Liver (tissue), 9 donors: Measurements from ENCODE around the gene CAPN2. TPM values are rescaled to one million over a fixed set of nuclear protein-coding genes. Genes with fewer than 3 reads are reported as not detected.

ENCODE experiments used
- DNase-seq: peaks from one replicate; pipeline ENCODE4 v3.0.0-alpha.2; 2017; ENCODE audit warnings: low spot score
- H3K27ac ChIP-seq, 2 donors: one replicate each; pipeline ENCODE4 v1.7.0; 2013; ENCODE audit warnings: inconsistent platforms in 2 of 2, low read length in 2 of 2, control low read depth in 1 of 2, low read depth in 1 of 2, mild to moderate bottlenecking in 1 of 2
- H3K27me3 ChIP-seq, 4 donors: one replicate each; pipeline versions ENCODE4 v1.6.1 to v1.7.0; 2013; ENCODE audit warnings: low read length in 3 of 4, inconsistent platforms in 1 of 4, mild to moderate bottlenecking in 1 of 4, moderate library complexity in 1 of 4; ENCODE audit not compliant: control insufficient read depth in 4 of 4, insufficient read depth in 4 of 4
- H3K36me3 ChIP-seq, 4 donors: one replicate each; pipeline versions ENCODE4 v1.6.1 to v1.7.0; 2013; ENCODE audit warnings: low read length in 3 of 4, mild to moderate bottlenecking in 3 of 4, low read depth in 1 of 4, moderate library complexity in 1 of 4; ENCODE audit not compliant: control insufficient read depth in 4 of 4, insufficient read depth in 3 of 4
- H3K4me1 ChIP-seq, 4 donors: one replicate each; pipeline versions ENCODE4 v1.6.1 to v1.7.0; 2013; ENCODE audit warnings: low read length in 3 of 4, mild to moderate bottlenecking in 3 of 4, moderate library complexity in 1 of 4; ENCODE audit not compliant: control insufficient read depth in 4 of 4, insufficient read depth in 4 of 4
- H3K4me3 ChIP-seq, 3 donors: one replicate each; pipeline versions ENCODE4 v1.6.1 to v1.7.0; 2013; ENCODE audit warnings: low read length in 3 of 3, control low read depth in 1 of 3, low read depth in 1 of 3, mild to moderate bottlenecking in 1 of 3
- H3K9ac ChIP-seq, 2 donors: one replicate each; pipeline ENCODE4 v1.7.0; 2013; ENCODE audit warnings: low read length in 2 of 2, mild to moderate bottlenecking in 2 of 2, moderate library complexity in 2 of 2, control low read depth in 1 of 2, low read depth in 1 of 2
- H3K9me3 ChIP-seq, 4 donors: one replicate each; pipeline versions ENCODE4 v1.6.1 to v1.7.0; 2013; ENCODE audit warnings: low read length in 3 of 4; ENCODE audit not compliant: control insufficient read depth in 4 of 4
- CTCF ChIP-seq: fragments of 150-350 bp; IDR thresholded peaks from 2 replicates; pipeline ENCODE4 v1.5.1; 2017; ENCODE audit warnings: improper control_type of control experiment, low read depth, low read length; ENCODE audit not compliant: missing input control
- FOXA1 ChIP-seq: IDR thresholded peaks from 2 replicates; pipeline ENCODE4 v1.6.1; 2016; ENCODE audit warnings: antibody characterized with exemption
- GABPA ChIP-seq, 2 donors: IDR thresholded peaks in 1 of 2; conservative IDR thresholded peaks in 1 of 2; 2 replicates each; pipeline ENCODE4 v1.6.1; 2016; ENCODE audit warnings: antibody characterized with exemption in 2 of 2, mild to moderate bottlenecking in 1 of 2, moderate library complexity in 1 of 2
- HNF4A ChIP-seq, 2 donors: conservative IDR thresholded peaks; 2 replicates each; pipeline ENCODE4 v1.6.1; 2016; ENCODE audit warnings: antibody characterized with exemption in 2 of 2, mild to moderate bottlenecking in 2 of 2
- HNF4G ChIP-seq: IDR thresholded peaks from 2 replicates; pipeline ENCODE4 v1.6.1; 2016; ENCODE audit warnings: antibody characterized with exemption
- JUND ChIP-seq, 2 donors: IDR thresholded peaks; 2 replicates each; pipeline ENCODE4 v1.6.1; 2016; ENCODE audit warnings: antibody characterized with exemption in 2 of 2
- MAX ChIP-seq: IDR thresholded peaks from 2 replicates; pipeline ENCODE4 v1.6.1; 2016; ENCODE audit warnings: antibody characterized with exemption
- NR2F2 ChIP-seq: IDR thresholded peaks from 2 replicates; pipeline ENCODE4 v1.6.1; 2016; ENCODE audit warnings: antibody characterized with exemption
- RAD21 ChIP-seq, 2 donors: IDR thresholded peaks; 2 replicates each; pipeline ENCODE4 v1.6.1; 2016; ENCODE audit warnings: antibody characterized with exemption in 2 of 2, mild to moderate bottlenecking in 2 of 2
- RXRA ChIP-seq, 2 donors: IDR thresholded peaks; 2 replicates each; pipeline ENCODE4 v1.6.1; 2017 to 2018; ENCODE audit warnings: antibody characterized with exemption in 2 of 2, mild to moderate bottlenecking in 1 of 2
- SP1 ChIP-seq: IDR thresholded peaks from 2 replicates; pipeline ENCODE4 v1.6.1; 2018; ENCODE audit warnings: antibody characterized with exemption, mild to moderate bottlenecking
- YY1 ChIP-seq: IDR thresholded peaks from 2 replicates; pipeline ENCODE4 v1.6.1; 2016; ENCODE audit warnings: antibody characterized with exemption, mild to moderate bottlenecking
- ZBTB33 ChIP-seq: IDR thresholded peaks from 2 replicates; pipeline ENCODE4 v1.6.1; 2016; ENCODE audit warnings: antibody characterized with exemption
- WGBS: extraction: QIAGEN DNeasy Blood & Tissue Kit; methylation state at CpG from one replicate; pipeline ENCODE4 v1.1.7; 2013; 5-methylcytosine and 5-hydroxymethylcytosine counted together
- polyA plus RNA-seq, 2 donors: library from polyadenylated mRNA; stranded (reverse) in 1 of 2; unstranded in 1 of 2; fragments of 200-250 nt in 1 of 2; fragments of >200 nt in 1 of 2; fragmentation: Nextera tagmentation in 1 of 2; extraction: Ambion mirVana in 1 of 2; gene quantifications; one replicate each; pipeline versions ENCODE4 v1.2.1 to v1.2.3, GENCODE V29; 2013 to 2015
- total RNA-seq, 2 donors: library from RNA; depleted of rRNA; stranded (reverse); fragments of >200 nt; gene quantifications; one replicate each; pipeline ENCODE4 v1.2.3, GENCODE V29; 2014
- TF ChIP-seq, protein P1 (sequence below): IDR thresholded peaks from 2 replicates; pipeline ENCODE4 v1.6.1; 2016; ENCODE audit warnings: antibody characterized with exemption, mild to moderate bottlenecking
- TF ChIP-seq, protein P2 (sequence below): IDR thresholded peaks from 2 replicates; pipeline ENCODE4 v1.6.1; 2016; ENCODE audit warnings: antibody characterized with exemption
- donor health status: healthy.
- donor health status: healthy.
- donor health status: healthy.
- donor health status: healthy.
- donor health status: healthy.

Gene CAPN2
- total and polyA plus RNA-seq, 4 donors, result 11.2 to 20.7 (median 15.5) TPM

- TF ChIP-seq, protein P1, sequence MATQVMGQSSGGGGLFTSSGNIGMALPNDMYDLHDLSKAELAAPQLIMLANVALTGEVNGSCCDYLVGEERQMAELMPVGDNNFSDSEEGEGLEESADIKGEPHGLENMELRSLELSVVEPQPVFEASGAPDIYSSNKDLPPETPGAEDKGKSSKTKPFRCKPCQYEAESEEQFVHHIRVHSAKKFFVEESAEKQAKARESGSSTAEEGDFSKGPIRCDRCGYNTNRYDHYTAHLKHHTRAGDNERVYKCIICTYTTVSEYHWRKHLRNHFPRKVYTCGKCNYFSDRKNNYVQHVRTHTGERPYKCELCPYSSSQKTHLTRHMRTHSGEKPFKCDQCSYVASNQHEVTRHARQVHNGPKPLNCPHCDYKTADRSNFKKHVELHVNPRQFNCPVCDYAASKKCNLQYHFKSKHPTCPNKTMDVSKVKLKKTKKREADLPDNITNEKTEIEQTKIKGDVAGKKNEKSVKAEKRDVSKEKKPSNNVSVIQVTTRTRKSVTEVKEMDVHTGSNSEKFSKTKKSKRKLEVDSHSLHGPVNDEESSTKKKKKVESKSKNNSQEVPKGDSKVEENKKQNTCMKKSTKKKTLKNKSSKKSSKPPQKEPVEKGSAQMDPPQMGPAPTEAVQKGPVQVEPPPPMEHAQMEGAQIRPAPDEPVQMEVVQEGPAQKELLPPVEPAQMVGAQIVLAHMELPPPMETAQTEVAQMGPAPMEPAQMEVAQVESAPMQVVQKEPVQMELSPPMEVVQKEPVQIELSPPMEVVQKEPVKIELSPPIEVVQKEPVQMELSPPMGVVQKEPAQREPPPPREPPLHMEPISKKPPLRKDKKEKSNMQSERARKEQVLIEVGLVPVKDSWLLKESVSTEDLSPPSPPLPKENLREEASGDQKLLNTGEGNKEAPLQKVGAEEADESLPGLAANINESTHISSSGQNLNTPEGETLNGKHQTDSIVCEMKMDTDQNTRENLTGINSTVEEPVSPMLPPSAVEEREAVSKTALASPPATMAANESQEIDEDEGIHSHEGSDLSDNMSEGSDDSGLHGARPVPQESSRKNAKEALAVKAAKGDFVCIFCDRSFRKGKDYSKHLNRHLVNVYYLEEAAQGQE, result no peak
- TF ChIP-seq JUND (IDR thresholded peaks at IDR 0.05) (no peak), MAX (no peak)
These were observed 5.5 kb downstream of the CAPN2 start (continued) for GRCh38 chr1:223717695-223718363.

GRCh38 chr1:223718850-223719249 is 6.5 kb downstream of the CAPN2 start:
- H3K9me3 ChIP-seq, result no peaks in the 10 kb centered on the region
- TF ChIP-seq SP1 (no peak), YY1 (no peak), HNF4G (no peak), RAD21 (IDR thresholded peaks at IDR 0.05) (no peak), MAX (no peak)
- TF ChIP-seq, protein P2, sequence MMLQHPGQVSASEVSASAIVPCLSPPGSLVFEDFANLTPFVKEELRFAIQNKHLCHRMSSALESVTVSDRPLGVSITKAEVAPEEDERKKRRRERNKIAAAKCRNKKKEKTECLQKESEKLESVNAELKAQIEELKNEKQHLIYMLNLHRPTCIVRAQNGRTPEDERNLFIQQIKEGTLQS, result no peak
- H3K27me3 ChIP-seq, result no peaks in the 10 kb centered on the region
- H3K36me3 ChIP-seq, result no peaks in the 10 kb centered on the region
- no peak overlapping the region for H3K27ac ChIP-seq
- H3K4me1 ChIP-seq, result peaks cover 2 to 9% (median 7%) of the 10 kb centered on the region in 4 donors
- no peak overlapping the region for H3K9ac ChIP-seq
- no peak for DNase-seq
- WGBS, result 73% methylated on average over 5 of the region's 5 CpGs
- H3K4me3 ChIP-seq, result no peak overlapping the region

- WGBS, result 29% methylated on average over 4 of the region's 4 CpGs
- peaks cover 2 to 9% (median 7%) of the 10 kb centered on the region in 4 donors for H3K4me1 ChIP-seq
- peak overlapping the region in 1 of 2 donors; percentile 22 for H3K27ac ChIP-seq
- H3K4me3 ChIP-seq, result no peak overlapping the region
- H3K36me3 ChIP-seq, result no peaks in the 10 kb centered on the region
- H3K27me3 ChIP-seq, result no peaks in the 10 kb centered on the region
- H3K9me3 ChIP-seq, result no peaks in the 10 kb centered on the region
- no peak overlapping the region for H3K9ac ChIP-seq
- DNase-seq, result no peak
- TF ChIP-seq GABPA (IDR thresholded peaks at IDR 0.05 in 1 of 2, conservative IDR thresholded peaks at IDR 0.05 in 1 of 2) (no peak), MAX (peak; percentile 57), HNF4G (peak; percentile 35), RXRA (IDR thresholded peaks at IDR 0.05) (peak in 1 of 2 donors; percentile 77), NR2F2 (no peak), ZBTB33 (peak; percentile 25), YY1 (peak; percentile 80), RAD21 (IDR thresholded peaks at IDR 0.05) (no peak), JUND (IDR thresholded peaks at IDR 0.05) (peak; percentile 45 to 87), HNF4A (conservative IDR thresholded peaks at IDR 0.05) (peak; percentile 82 to 90), SP1 (peak; percentile 40), CTCF (no peak), FOXA1 (peak; percentile 94)
- TF ChIP-seq, protein P1, result no peak
These were observed 8.7 kb downstream of the CAPN2 start for GRCh38 chr1:223720971-223721591.
